HG03025 (cell line): Measurements from ENCODE around the gene PACS2.
"Not testable (repeated sequence)": the region's sequence is repeated elsewhere in the genome, so short reads cannot be mapped to it uniquely, and the experiment has no call there.

ENCODE experiments used
- ATAC-seq: cut with Tn5 transposase; IDR thresholded peaks from one replicate; pipeline ENCODE4 v1.9.1; 2021; ENCODE audit warnings: mild to moderate bottlenecking, moderate library complexity; ENCODE audit not compliant: unreplicated experiment, low FRiP score

The PACS2 gene

GRCh38 chr14:105287249-105288102 is 27.1 kb upstream of the PACS2 start:
- ATAC-seq: no peak

GRCh38 chr14:105288936-105289335 is 25.6 kb upstream of the PACS2 start:
- not testable (repeated sequence) for ATAC-seq

DNA sequence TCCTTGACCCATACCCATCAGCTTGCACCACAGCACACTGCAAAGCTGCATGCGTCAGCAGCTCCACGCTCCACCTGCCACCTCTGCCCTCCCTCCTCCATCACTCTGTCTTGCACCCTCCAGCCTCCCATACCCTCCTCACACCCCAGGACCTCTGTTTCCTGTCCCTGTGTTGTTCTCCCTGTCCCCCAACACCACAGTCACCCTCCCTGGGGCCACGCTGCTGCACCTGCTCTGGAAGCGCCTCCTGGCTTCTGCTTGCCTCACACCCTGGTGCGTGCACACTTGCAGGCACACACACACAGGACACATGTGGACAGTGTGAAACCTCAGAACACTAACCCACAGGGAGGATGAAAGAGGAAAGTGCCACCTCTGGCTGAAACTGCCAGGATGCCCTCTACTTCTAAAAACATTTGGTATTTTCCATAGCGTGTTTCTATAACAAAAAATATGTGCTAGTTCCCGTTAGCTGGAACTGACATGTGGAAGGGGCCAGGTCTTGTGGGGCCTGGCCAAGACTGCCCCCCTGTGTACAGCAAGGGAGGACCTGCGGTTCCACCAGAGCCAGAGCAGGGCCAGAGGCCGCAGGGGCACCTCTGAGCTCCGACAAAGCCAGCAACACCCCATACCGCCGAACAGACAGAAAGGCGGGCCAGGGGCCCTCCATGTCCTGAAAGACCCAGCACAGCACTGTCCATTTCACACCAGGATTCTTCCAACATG is 23.8 kb upstream of the PACS2 start:
- ATAC-seq: no peak

DNA sequence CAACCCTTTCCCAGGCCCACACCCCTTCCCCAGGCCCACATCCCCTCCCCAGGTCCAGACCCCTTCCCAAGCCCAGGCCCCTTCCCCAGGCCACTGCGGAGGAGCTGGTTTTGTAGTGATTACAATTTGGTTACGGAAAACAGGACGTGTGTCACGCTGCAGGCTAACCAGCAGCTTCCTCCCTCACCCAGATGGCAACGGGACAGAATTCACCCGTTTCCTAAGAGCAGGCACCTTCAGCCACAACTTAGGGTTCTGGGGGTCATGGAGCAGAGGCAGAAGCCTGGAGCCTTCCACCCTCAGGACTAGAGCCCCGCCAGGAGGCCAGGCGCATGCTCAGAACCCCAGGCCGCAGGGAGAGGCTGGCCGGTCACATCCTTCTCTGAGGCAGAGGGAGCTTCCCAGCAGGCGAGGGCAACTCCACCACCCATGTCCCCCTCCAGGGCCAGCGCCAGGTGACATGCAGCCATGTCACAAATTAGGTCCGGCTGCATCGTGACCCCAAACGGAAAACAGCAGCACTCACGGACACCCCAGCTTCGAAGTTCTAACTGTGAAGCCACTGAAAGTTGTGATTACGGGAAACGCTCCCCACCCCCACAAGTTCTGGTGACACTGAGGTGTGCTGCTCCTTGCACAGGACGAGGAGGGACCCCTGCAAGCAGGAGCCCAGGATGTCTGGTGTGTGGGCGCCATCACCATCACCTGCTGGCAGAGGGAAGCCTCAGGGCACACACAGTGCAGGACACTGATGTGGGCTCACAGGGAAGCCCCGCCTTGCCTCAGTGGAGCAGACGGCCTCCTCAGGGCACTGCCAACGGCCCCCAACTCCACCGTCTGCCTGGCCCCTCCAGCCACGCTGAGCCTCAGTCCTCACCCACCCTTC is 21.5 kb upstream of the PACS2 start:
- ATAC-seq: no peak

- no peak for ATAC-seq
Observed at GRCh38 chr14:105294142-105294597, 20.4 kb upstream of the PACS2 start.

DNA sequence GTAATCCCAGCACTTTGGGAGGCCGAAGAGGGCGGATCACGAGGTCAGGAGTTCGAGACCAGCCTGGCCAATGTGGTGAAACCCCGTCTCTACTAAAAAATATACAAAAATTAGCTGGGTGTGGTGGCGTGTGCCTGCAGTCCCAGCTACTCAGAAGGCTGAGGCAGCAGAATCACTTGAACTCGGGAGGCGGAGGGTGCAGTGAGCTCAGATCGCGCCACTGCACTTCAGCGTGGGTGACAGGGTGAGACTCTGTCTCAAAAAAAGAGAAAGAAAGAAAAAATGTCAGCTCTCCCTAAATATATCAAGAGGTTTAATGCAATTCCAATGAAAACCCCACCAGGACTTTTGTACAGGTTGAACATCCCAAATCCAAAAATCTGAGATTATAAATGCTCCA is 17.2 kb upstream of the PACS2 start:
- ATAC-seq: not testable (repeated sequence)

- ATAC-seq: peak; percentile 22
Observed at GRCh38 chr14:105299654-105300541, 14.7 kb upstream of the PACS2 start.

- ATAC-seq: peak; percentile 81
Observed at GRCh38 chr14:105300542-105301102, 13.9 kb upstream of the PACS2 start, which contains the start of gene BRF1. TSS of gene BRF1 (minus strand) at chr14:105301001. CDS start at chr14:105300629, 372 bp downstream.

DNA sequence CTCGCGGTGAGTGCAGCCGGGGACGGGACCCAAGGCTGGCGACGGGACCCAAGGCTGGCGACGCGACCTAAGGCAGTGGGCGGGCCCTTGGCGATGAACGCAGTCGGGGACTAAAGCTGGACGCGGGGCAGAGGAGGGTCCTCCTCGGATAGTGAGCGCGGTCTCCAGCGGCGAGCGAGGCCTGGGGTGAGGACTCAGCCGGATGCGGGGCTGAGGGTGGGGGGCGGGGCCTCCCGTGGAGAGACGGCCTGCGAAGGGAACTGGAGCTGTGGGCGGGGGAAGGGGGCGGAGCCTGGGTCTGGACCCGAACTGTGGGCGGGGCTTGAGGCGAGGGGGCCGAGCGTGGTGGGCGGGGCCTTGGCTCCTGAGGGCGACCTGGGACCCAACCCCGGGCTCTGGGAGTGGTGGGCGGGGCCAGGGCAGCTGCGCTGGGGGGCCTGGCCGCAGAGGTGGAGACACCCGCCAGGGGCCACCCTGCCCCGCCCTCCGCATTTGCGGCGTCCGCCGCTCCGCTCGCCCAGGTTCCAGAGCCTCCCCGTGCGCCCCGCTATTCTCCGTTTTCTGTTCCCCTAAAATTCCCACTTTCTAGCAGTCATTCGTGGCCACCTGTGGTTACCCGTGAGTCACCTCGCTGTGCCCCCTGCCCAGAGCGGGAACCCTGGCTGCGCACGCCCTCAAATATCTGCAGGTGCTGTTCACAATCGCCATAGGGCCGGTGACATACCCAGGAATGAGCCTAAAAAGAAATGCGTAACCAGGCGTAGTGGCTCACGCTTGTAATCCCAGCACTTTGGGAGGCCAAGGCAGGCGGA is 13.2 kb upstream of the PACS2 start:
- peak; percentile 53 for ATAC-seq

GRCh38 chr14:105301915-105302249 is 12.7 kb upstream of the PACS2 start:
- ATAC-seq: not testable (repeated sequence)

- ATAC-seq: no peak
Observed at GRCh38 chr14:105303949-105304348, 10.6 kb upstream of the PACS2 start.

DNA sequence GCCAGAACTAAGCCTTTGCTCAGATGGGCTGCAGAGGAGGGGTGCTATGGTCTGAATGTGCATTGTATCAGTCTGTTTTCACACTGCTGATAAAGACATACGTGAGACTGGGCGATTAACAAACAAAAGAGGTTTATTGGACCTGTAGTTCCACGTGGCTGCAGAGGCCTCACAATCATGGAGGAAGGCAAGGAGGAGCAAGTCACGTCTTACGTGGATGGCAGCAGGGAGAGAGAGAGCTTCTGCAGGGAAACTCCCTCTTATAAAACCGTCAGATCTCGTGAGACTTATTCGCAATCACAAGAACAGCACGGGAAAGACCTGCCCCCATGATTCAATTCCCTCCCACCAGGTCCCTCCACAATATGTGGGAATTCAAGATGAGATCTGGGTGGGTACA is 10.0 kb upstream of the PACS2 start:
- no peak for ATAC-seq

DNA sequence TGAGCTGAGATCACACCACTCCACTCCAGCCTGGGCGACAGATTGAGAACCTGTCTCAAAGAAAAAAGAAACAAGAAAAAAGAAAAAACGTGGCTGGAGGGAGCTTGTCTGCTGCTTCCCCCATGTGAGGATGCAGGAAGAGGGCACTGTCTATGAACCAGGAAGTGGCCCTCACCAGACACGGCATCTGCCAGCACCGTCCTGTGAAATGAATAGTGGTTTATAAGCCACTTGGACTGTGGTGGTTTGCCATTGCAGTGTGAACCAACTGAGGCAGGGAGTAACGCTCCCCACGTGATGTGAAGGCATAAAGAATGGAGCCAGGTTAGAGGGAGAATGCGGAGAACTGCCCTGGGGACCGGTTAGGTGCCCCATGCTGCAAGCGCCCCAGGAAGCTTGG is 9.2 kb upstream of the PACS2 start:
- ATAC-seq: no peak

DNA sequence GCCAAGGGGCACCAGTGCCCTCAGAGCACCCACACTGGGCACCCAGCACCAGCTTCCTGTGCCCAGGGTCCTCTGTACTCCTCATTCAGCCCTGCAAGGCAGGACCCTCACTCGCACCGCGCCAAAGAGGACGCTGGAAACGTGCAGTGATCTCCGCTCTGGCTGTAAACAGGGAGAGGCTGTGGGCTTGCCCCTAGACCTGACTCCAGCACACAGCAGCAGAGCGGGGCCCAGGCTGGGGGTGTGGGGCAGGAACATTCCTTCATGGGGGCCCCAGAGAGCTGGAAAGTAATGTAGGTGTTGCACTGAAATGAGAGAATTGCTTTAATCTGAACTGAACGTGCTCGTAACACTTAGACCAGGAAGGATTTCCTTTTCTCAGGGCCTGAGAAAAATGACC is 8.8 kb upstream of the PACS2 start:
- ATAC-seq: no peak

GRCh38 chr14:105307052-105307727 is 7.4 kb upstream of the PACS2 start:
- ATAC-seq: no peak

DNA sequence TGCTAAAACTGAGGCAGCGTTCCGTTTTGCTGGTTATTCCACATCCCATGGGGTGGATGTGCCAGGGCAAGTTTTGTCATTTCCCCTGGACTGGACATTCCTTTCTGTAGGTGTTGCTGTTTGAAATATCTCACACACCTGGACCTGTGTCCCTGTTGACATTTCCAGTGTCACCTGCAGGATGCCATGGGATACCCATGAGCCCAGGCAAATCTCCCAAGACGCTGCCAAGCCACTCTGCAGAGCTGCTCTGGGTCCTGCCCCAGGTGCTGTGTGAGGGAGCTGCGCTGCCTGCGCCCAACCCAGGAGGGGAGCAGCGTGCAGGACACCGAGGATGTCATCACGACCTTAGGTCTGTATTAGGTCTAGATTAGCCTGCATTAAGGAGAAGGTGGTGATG is 5.2 kb upstream of the PACS2 start:
- ATAC-seq: no peak

GRCh38 chr14:105311838-105312237 is 2.7 kb upstream of the PACS2 start:
- no peak for ATAC-seq

- no peak for ATAC-seq
Observed at GRCh38 chr14:105312973-105313372, 1.6 kb upstream of the PACS2 start.
